ENCODE data around the gene CDH4. TPM values are rescaled to one million over a fixed set of nuclear protein-coding genes. Genes with fewer than 3 reads are reported as not detected.

CDH4 gene
- total and polyA plus RNA-seq, 2 donors (not counting 1 experiment from before 2014, with no cell fraction given): not detected

DNA sequence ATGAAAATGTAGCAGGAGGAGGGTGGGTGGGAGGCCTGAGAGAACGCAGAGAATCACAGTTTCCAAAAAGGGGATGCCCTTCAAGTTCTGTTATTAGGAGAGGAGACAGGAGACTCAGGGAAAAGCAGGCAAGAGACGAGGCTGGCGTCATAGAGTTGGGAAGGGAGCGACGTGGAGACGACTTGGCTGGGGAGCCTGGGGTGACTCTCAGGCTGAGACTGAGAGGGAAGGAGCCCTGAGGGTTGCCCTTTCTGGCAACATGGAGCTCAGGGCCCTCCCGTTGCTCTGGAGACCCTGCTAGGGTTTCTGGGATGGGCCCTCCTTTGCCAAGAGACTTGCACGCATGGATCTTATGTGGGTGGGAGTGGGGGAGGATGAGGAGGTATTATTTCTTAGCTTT is 108.9 kb downstream of the CDH4 start:
- Histone ChIP-seq H3K27ac (ENCODE audit: low read length in 2 of 2) (no peak overlapping the region), H3K79me2 (ENCODE audit: control insufficient read depth, insufficient read depth, low read length) (no peaks in the 10 kb centered on the region), H3K36me3 (replicated peaks in 1 of 2; ENCODE audit: control extremely low read depth in 1 of 2, control insufficient read depth in 1 of 2, extremely low read depth in 1 of 2, insufficient read depth in 2 of 2, low read length in 1 of 2) (no peaks in the 10 kb centered on the region), H3K4me3 (ENCODE audit: control extremely low read depth in 1 of 5, extremely low read depth in 1 of 5, insufficient read depth in 1 of 5, low read depth in 2 of 5, low read length in 4 of 5) (no peak overlapping the region), H3K4me1 (ENCODE audit: control insufficient read depth in 2 of 2, insufficient read depth in 2 of 2, low read length in 2 of 2) (no peaks in the 10 kb centered on the region), H3K9me3 (ENCODE audit: control extremely low read depth in 1 of 3, control insufficient read depth in 2 of 3, insufficient read depth in 1 of 3, low read length in 2 of 3) (peaks cover 0 to 38% (median 0%) of the 10 kb centered on the region in 3 donors), H3K27me3 (replicated peaks in 1 of 4; ENCODE audit: control extremely low read depth in 1 of 4, control insufficient read depth in 3 of 4, insufficient read depth in 4 of 4, low read length in 3 of 4) (no peaks in the 10 kb centered on the region), H3K9ac (ENCODE audit: low read length) (no peak overlapping the region), H4K20me1 (ENCODE audit: control insufficient read depth, insufficient read depth, low read length, poor library complexity, severe bottlenecking) (no peaks in the 10 kb centered on the region), H3K4me2 (replicated peaks; ENCODE audit: low read depth, low read length, poor library complexity, severe bottlenecking) (no peak overlapping the region), H2AFZ (ENCODE audit: insufficient read depth, low read depth, low read length, poor library complexity, severe bottlenecking) (no peak overlapping the region)
- Mint-ChIP-seq H3K9me3 (ENCODE audit: insufficient read depth) (peaks cover 7% of the 10 kb centered on the region), H3K4me1 (no peaks in the 10 kb centered on the region), H3K4me3 (no peak overlapping the region), H3K27me3 (no peaks in the 10 kb centered on the region), H3K27ac (no peak overlapping the region)
- TF ChIP-seq CTCF (IDR thresholded peaks at IDR 0.05): no peak
- no peak for TF ChIP-seq EZH2 (IDR thresholded peaks at IDR 0.05; ENCODE audit: borderline replicate concordance, insufficient read depth, low read depth, low read length, poor library complexity, severe bottlenecking)
- intact Hi-C loops (cut with micrococcal nuclease): no loop called here
- DNase-seq: no peak
- POLR2A ChIA-PET: no interaction called here
- CTCF ChIA-PET: no interaction called here
- ATAC-seq (ENCODE audit: low read depth): no peak
- WGBS (ENCODE audit: insufficient coverage): 92% methylated on average over 7 of the region's 8 CpGs

DNA sequence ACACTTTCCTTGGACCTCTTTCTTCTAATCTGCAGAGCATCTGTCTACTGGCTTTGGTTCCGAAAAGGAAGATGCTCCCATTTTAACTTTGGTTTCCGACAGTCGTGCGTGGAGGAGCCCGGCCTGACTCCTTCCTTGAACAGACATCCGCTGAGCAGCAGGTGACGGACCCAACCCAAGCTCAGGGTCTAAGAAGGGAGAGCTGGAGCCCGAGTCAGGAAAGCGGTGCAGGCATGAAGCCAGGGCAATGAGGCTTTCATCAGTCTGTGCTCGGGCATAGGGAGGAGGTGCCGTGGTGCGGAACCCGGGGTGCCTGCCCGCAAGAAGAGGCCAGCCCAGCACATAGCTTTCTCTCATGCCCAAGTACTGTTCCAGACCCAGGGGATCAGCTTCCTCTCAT is 109.4 kb downstream of the CDH4 start:
- Mint-ChIP-seq H3K9me3 (ENCODE audit: insufficient read depth) (peaks cover 7% of the 10 kb centered on the region), H3K4me1 (no peaks in the 10 kb centered on the region), H3K27me3 (no peaks in the 10 kb centered on the region), H3K27ac (no peak overlapping the region), H3K4me3 (no peak overlapping the region)
- Histone ChIP-seq H3K4me1 (ENCODE audit: control insufficient read depth in 2 of 2, insufficient read depth in 2 of 2, low read length in 2 of 2) (no peaks in the 10 kb centered on the region), H3K9me3 (ENCODE audit: control extremely low read depth in 1 of 3, control insufficient read depth in 2 of 3, insufficient read depth in 1 of 3, low read length in 2 of 3) (peaks cover 0 to 38% (median 0%) of the 10 kb centered on the region in 3 donors), H3K27ac (ENCODE audit: low read length in 2 of 2) (no peak overlapping the region), H3K4me2 (replicated peaks; ENCODE audit: low read depth, low read length, poor library complexity, severe bottlenecking) (no peak overlapping the region), H2AFZ (ENCODE audit: insufficient read depth, low read depth, low read length, poor library complexity, severe bottlenecking) (no peak overlapping the region), H3K4me3 (ENCODE audit: control extremely low read depth in 1 of 5, extremely low read depth in 1 of 5, insufficient read depth in 1 of 5, low read depth in 2 of 5, low read length in 4 of 5) (no peak overlapping the region), H4K20me1 (ENCODE audit: control insufficient read depth, insufficient read depth, low read length, poor library complexity, severe bottlenecking) (no peaks in the 10 kb centered on the region), H3K79me2 (ENCODE audit: control insufficient read depth, insufficient read depth, low read length) (no peaks in the 10 kb centered on the region), H3K9ac (ENCODE audit: low read length) (no peak overlapping the region), H3K36me3 (replicated peaks in 1 of 2; ENCODE audit: control extremely low read depth in 1 of 2, control insufficient read depth in 1 of 2, extremely low read depth in 1 of 2, insufficient read depth in 2 of 2, low read length in 1 of 2) (no peaks in the 10 kb centered on the region), H3K27me3 (replicated peaks in 1 of 4; ENCODE audit: control extremely low read depth in 1 of 4, control insufficient read depth in 3 of 4, insufficient read depth in 4 of 4, low read length in 3 of 4) (no peaks in the 10 kb centered on the region)
- POLR2A ChIA-PET: no interaction called here
- WGBS (ENCODE audit: insufficient coverage): 97% methylated on average over 13 of the region's 14 CpGs
- CTCF ChIA-PET: no interaction called here
- TF ChIP-seq EZH2 (IDR thresholded peaks at IDR 0.05; ENCODE audit: borderline replicate concordance, insufficient read depth, low read depth, low read length, poor library complexity, severe bottlenecking) (no peak), CTCF (IDR thresholded peaks at IDR 0.05) (no peak)
- DNase-seq (no peak), ATAC-seq (ENCODE audit: low read depth) (no peak)
- intact Hi-C loops (cut with micrococcal nuclease): no loop called here

Measured in B cell (primary cell).